Transverse colon (tissue), 4 donors: Measurements from ENCODE around the gene SEMA6C. TPM values are rescaled to one million over a fixed set of nuclear protein-coding genes. Genes with fewer than 3 reads are reported as not detected.
"Not testable (repeated sequence)": the region's sequence is repeated elsewhere in the genome, so short reads cannot be mapped to it uniquely, and the experiment has no call there.

Source experiments
- DNase-seq: peaks from one replicate; pipeline ENCODE4 v3.0.0-alpha.2; 2019
- H3K27ac ChIP-seq, 4 donors: fragments of 200-600 bp; sonication (generic); 2 replicates each; pipeline ENCODE4 v1.5.1; 2016 to 2018; ENCODE audit warnings: inconsistent platforms in 4 of 4
- H3K27me3 ChIP-seq: fragments of 200-600 bp; sonication (generic); 2 replicates; pipeline ENCODE4 v1.5.1; 2017; ENCODE audit warnings: inconsistent platforms
- H3K36me3 ChIP-seq, 4 donors: fragments of 200-600 bp; sonication (generic); 2 replicates each; pipeline ENCODE4 v1.5.1; 2017 to 2019; ENCODE audit warnings: inconsistent platforms in 4 of 4
- H3K4me1 ChIP-seq, 4 donors: fragments of 200-600 bp; sonication (generic); 2 replicates each; pipeline ENCODE4 v1.5.1; 2017 to 2020; ENCODE audit warnings: inconsistent platforms in 4 of 4
- H3K4me3 ChIP-seq, 4 donors: fragments of 200-600 bp; sonication (generic); 1 replicate in 1 of 4; 2 replicates in 3 of 4; pipeline versions ENCODE4 v1.5.1 to v1.6.1; 2017 to 2019; ENCODE audit warnings: inconsistent platforms in 4 of 4
- H3K9me3 ChIP-seq, 2 donors: fragments of 200-600 bp; sonication (generic); 2 replicates each; pipeline ENCODE4 v1.5.1; 2017 to 2019; ENCODE audit warnings: inconsistent platforms in 2 of 2
- EP300 ChIP-seq: sonication (generic); formaldehyde crosslinking; IDR thresholded peaks from one replicate; pipeline ENCODE4 v1.6.1; 2017; ENCODE audit warnings: antibody characterized with exemption, low read depth
- POLR2A ChIP-seq: fragments of 450-650 bp; IDR thresholded peaks from one replicate; pipeline ENCODE4 v1.6.1; 2016; ENCODE audit warnings: antibody characterized with exemption, mild to moderate bottlenecking, moderate library complexity
- POLR2AphosphoS5 ChIP-seq, 3 donors: sonication (generic); formaldehyde crosslinking; IDR thresholded peaks; one replicate each; pipeline ENCODE4 v1.6.1; 2016; ENCODE audit warnings: antibody characterized with exemption in 3 of 3
- WGBS, 2 donors: methylation state at CpG; one replicate each; pipeline ENCODE4 v1.1.5; 2018; ENCODE audit warnings: low coverage in 1 of 2; 5-methylcytosine and 5-hydroxymethylcytosine counted together
- in situ Hi-C, 4 donors: fragments of 200-750 bp; cut with MboI; loops; one replicate each; pipeline versions ENCODE4 v1.15.0 to v1.15.1; 2017; ENCODE audit warnings: low sequenced_read_pairs in 3 of 4, low pct_ligation_motif_present in 1 of 4, low pct_unique_long_range_greater_than_20kb in 1 of 4
- intact Hi-C: fragments of 100-400 bp; cut with DNase I; formaldehyde crosslinking; loops from one replicate; pipeline ENCODE4 v1.15.1; 2023; ENCODE audit warnings: low total_unique reads
- total RNA-seq, 4 donors: library from RNA; depleted of rRNA; stranded (reverse); fragments of >200 nt; gene quantifications; one replicate each; pipeline ENCODE4 v1.1.0, GENCODE V29; 2016
- TF ChIP-seq, protein P1 (sequence below), 5 experiments: fragments of 200-600 bp in 3 of 5; fragments of 450-650 bp in 2 of 5; sonication (generic) in 3 of 5; IDR thresholded peaks; 1 replicate in 2 of 5; 2 replicates in 3 of 5; pipeline ENCODE4 v1.5.1; 2016 to 2017; ENCODE audit warnings: antibody characterized with exemption in 5 of 5, inconsistent platforms in 3 of 5, mild to moderate bottlenecking in 2 of 5, moderate library complexity in 1 of 5

Gene SEMA6C, protein sequence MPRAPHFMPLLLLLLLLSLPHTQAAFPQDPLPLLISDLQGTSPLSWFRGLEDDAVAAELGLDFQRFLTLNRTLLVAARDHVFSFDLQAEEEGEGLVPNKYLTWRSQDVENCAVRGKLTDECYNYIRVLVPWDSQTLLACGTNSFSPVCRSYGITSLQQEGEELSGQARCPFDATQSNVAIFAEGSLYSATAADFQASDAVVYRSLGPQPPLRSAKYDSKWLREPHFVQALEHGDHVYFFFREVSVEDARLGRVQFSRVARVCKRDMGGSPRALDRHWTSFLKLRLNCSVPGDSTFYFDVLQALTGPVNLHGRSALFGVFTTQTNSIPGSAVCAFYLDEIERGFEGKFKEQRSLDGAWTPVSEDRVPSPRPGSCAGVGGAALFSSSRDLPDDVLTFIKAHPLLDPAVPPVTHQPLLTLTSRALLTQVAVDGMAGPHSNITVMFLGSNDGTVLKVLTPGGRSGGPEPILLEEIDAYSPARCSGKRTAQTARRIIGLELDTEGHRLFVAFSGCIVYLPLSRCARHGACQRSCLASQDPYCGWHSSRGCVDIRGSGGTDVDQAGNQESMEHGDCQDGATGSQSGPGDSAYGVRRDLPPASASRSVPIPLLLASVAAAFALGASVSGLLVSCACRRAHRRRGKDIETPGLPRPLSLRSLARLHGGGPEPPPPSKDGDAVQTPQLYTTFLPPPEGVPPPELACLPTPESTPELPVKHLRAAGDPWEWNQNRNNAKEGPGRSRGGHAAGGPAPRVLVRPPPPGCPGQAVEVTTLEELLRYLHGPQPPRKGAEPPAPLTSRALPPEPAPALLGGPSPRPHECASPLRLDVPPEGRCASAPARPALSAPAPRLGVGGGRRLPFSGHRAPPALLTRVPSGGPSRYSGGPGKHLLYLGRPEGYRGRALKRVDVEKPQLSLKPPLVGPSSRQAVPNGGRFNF
- 10 to 100 TPM in 1 of 4 donors, 1 to 10 TPM in 3; 1.8 to 16.3 (median 2.9) TPM for total RNA-seq

GRCh38 chr1:151146412-151147131, at the start of gene SEMA6C:
Gene SEMA6C (minus strand): TSS chr1:151146631. CDS start chr1:151142621, 4,010 bp downstream.
- peak; percentile 54 for TF ChIP-seq POLR2A
- TF ChIP-seq, protein P1, sequence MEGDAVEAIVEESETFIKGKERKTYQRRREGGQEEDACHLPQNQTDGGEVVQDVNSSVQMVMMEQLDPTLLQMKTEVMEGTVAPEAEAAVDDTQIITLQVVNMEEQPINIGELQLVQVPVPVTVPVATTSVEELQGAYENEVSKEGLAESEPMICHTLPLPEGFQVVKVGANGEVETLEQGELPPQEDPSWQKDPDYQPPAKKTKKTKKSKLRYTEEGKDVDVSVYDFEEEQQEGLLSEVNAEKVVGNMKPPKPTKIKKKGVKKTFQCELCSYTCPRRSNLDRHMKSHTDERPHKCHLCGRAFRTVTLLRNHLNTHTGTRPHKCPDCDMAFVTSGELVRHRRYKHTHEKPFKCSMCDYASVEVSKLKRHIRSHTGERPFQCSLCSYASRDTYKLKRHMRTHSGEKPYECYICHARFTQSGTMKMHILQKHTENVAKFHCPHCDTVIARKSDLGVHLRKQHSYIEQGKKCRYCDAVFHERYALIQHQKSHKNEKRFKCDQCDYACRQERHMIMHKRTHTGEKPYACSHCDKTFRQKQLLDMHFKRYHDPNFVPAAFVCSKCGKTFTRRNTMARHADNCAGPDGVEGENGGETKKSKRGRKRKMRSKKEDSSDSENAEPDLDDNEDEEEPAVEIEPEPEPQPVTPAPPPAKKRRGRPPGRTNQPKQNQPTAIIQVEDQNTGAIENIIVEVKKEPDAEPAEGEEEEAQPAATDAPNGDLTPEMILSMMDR (IDR thresholded peaks at IDR 0.05) = no peak
- TF ChIP-seq POLR2AphosphoS5 (IDR thresholded peaks at IDR 0.05) = peak; percentile 65 to 79 (median 76)
- H3K4me1 ChIP-seq = peaks cover 3 to 30% (median 18%) of the 10 kb centered on the region in 4 donors

GRCh38 chr1:151194894-151195594, 48.6 kb upstream of the SEMA6C start:
- H3K36me3 ChIP-seq, H3K27me3 ChIP-seq, in situ Hi-C loops, H3K9me3 ChIP-seq: not testable (repeated sequence)
- H3K4me1 ChIP-seq = peaks cover 0 to 35% (median 21%) of the 10 kb centered on the region in 4 donors
- DNase-seq = peak; percentile 92
- WGBS, 2 donors = 53 to 59% methylated on average over 3 to 17 of the region's 17 CpGs
- intact Hi-C loops = loop anchor here (5.0 kb wide), 1 partner anchor 57 kb away; the partner anchor contains the start of gene PSMD4
- TF ChIP-seq POLR2AphosphoS5 (IDR thresholded peaks at IDR 0.05) (peak in 2 of 3 donors; percentile 10 to 80), EP300 (peak; percentile 75), POLR2A (peak; percentile 41)
- peak overlapping the region; percentile 95 to 99 (median 96) for H3K27ac ChIP-seq
- peak overlapping the region in 3 of 4 donors; percentile 11 to 41 (median 12) for H3K4me3 ChIP-seq

More at GRCh38 chr1:151146412-151147131, at the start of gene SEMA6C:
- Histone ChIP-seq H3K9me3 (no peaks in the 10 kb centered on the region), H3K4me3 (peak within 1 kb of the TSS; percentile 68 to 80 (median 76)), H3K27me3 (peaks cover 9% of the 10 kb centered on the region), H3K27ac (peak within 1 kb of the TSS; percentile 63 to 87 (median 78)), H3K36me3 (no peaks in the 10 kb centered on the region)
- WGBS, 2 donors = 1% methylated on average over 60 of the region's 61 CpGs; no CpG with 5 or more reads in 1 of the 2 donors
- peak; percentile 95 for DNase-seq
- in situ Hi-C loops = no loop called here
- intact Hi-C loops = no loop called here

GRCh38 chr1:151193856-151194255, 47.4 kb upstream of the SEMA6C start:
- no peaks in the 10 kb centered on the region for H3K9me3 ChIP-seq
- in situ Hi-C loops (no loop called here), intact Hi-C loops (no loop called here)
- H3K36me3 ChIP-seq = no peaks in the 10 kb centered on the region
- WGBS, 2 donors = 44 to 75% methylated on average over 1 of the region's 1 CpG
- DNase-seq = no peak
- H3K27ac ChIP-seq = no peak overlapping the region
- no peak overlapping the region for H3K4me3 ChIP-seq
- peaks cover 3 to 33% (median 21%) of the 10 kb centered on the region in 4 donors for H3K4me1 ChIP-seq
- TF ChIP-seq, protein P1 (IDR thresholded peaks at IDR 0.05) = no peak
- TF ChIP-seq EP300 (no peak), POLR2AphosphoS5 (IDR thresholded peaks at IDR 0.05) (no peak), POLR2A (no peak)
- H3K27me3 ChIP-seq = no peaks in the 10 kb centered on the region

- H3K27me3 ChIP-seq = no peaks in the 10 kb centered on the region
- DNase-seq = no peak
- H3K4me3 ChIP-seq = no peak overlapping the region
- TF ChIP-seq EP300 (no peak), POLR2AphosphoS5 (IDR thresholded peaks at IDR 0.05) (no peak), POLR2A (no peak)
- TF ChIP-seq, protein P1 (IDR thresholded peaks at IDR 0.05) = no peak
- H3K4me1 ChIP-seq = peaks cover 9 to 38% (median 26%) of the 10 kb centered on the region in 4 donors
- no peaks in the 10 kb centered on the region for H3K9me3 ChIP-seq
- H3K36me3 ChIP-seq = no peaks in the 10 kb centered on the region
- in situ Hi-C loops (no loop called here), intact Hi-C loops (no loop called here)
- WGBS, 2 donors = 50 to 55% methylated on average over 2 to 6 of the region's 6 CpGs
- H3K27ac ChIP-seq = no peak overlapping the region
Observed at GRCh38 chr1:151193304-151193703, 46.9 kb upstream of the SEMA6C start.
